ENCODE results near the gene SDF2L1. TPM values are rescaled to one million over a fixed set of nuclear protein-coding genes. Genes with fewer than 3 reads are reported as not detected.

The SDF2L1 gene, protein sequence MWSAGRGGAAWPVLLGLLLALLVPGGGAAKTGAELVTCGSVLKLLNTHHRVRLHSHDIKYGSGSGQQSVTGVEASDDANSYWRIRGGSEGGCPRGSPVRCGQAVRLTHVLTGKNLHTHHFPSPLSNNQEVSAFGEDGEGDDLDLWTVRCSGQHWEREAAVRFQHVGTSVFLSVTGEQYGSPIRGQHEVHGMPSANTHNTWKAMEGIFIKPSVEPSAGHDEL
- total RNA-seq = 31.4 and 33.0 TPM in 2 replicates

DNA sequence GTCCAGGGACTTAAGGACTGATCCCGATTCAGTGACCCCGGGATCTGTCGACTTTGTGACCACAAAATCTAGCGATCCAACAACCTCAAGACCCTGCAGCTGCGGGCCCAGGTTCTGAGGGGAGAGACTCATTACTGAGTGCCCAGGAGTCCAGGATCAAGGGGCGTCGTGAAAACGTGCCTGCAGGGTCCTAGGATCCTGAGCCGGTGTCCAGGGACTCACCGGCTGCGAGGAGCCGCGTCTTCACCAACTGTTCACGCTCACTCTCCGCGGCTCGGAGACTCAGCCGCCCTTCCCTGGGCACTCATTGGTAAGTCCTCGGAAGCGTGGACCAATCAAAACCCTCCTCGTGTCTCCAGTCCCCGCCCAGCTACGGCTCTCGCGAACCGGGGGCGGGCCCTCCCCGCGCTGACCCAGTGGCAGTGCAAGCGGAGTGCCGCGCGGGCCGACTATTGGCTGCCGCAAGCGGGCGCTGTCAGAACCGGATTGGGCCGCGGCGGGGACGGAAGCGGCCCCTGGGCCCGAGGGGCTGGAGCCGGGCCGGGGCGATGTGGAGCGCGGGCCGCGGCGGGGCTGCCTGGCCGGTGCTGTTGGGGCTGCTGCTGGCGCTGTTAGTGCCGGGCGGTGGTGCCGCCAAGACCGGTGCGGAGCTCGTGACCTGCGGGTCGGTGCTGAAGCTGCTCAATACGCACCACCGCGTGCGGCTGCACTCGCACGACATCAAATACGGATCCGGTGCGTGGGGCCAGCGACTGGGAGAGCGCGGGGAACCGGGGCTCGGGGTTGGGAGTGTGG lies at the start of gene SDF2L1:
SDF2L1 (plus strand) TSS at position 514 of the 795 bp plus-strand sequence; CDS start at position 549, 35 bp downstream.

DNA sequence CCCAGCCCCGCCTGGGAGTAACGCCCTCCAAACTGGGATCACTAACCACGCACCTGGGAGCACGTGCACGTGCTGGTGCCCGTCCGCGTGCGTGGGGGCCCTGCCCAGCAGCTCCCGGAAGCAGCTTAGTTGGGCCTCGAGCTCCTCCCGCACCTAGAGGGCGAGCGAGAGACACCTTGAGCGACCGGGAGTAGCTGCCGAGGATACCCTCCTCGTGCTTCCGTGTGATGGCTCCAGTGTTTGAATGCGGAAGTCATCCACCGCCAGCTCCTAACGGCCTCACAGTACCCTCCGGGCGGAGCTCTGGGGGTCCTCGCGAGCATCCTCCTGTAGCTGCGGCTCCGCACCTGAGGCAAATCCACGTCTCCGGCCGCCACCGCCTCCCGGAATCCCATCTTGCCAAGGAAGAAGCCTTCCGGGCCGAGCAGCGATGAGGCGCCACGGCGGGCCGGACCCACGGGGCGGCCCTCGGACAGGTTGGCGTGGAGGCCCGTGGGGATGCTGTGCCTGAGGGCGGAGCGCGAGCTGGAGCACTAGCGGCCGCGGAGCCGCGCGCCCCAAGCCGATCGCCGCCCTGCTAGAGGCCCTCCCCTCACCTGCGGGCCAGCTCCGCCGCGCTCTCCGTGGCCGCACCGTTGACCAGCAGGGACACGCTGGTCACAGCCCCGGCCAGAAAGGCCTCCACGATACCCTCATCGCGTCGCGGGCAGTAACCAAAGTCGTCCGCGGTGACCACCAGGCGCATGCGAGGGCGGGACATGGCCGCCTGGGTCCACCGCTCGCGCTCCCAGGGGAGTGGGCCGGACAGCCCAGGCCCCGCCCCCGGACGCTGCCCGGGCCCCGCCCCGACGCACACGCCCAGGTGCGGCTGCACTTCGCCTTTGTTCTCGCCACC lies 12.6 kb upstream of the SDF2L1 start, which contains the start of gene YDJC:
YDJC (minus strand) TSS at position 768 of the 895 bp plus-strand sequence; CDS start at position 760, 8 bp downstream.

DNA sequence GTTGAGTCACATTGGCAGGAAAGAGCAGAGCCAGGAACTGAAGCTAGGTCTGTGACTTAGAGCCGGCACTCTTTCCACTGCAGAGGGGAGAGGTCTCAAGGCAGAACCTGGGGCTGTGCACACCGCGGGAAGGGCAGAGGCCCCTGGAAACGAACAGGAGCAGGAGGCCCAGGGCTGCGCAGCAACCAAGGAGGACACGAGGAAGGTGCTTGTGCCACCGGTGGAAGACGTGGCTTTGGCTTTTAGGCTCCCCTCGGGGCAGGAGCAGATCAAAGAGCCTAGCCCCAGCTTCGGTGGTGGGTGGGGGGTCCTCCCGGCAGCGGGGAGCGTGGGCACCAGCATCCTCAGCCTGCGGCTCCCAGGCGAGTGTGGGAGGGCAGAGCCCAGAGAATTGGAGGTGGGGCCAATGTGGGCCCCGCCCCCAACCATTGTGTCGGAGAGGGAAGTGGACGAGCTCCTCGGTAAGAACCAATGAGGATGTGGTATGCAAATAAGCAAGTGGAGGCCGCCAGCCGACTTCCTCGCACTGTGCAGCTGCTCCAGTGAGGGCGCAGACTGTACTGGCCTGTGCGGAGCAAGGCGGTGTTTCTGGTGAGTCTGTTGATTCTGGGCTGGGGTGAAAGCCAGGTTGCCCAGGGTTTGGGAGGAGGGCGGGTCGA lies 9.7 kb upstream of the SDF2L1 start, which contains the start of gene CCDC116:
CCDC116 (plus strand) TSS at position 524 of the 659 bp plus-strand sequence. CDS start 422 bp downstream, outside the sequence.

Other genes with a start within 250 kb of the SDF2L1 start
- 2.0 and 2.7 TPM in 2 replicates for gene HIC2, start 224.9 kb upstream of the SDF2L1 start, total RNA-seq
- 0.71 and 0.74 TPM in 2 replicates for gene TMEM191C, start 174.9 kb upstream of the SDF2L1 start, total RNA-seq
- gene RIMBP3C, start 90.8 kb upstream of the SDF2L1 start, total RNA-seq = 0.14 and 0.18 TPM in 2 replicates
- 25.5 and 28.9 TPM in 2 replicates for gene UBE2L3, start 74.6 kb upstream of the SDF2L1 start, total RNA-seq
- gene YDJC, start 12.3 kb upstream of the SDF2L1 start, total RNA-seq = 9.1 and 9.4 TPM in 2 replicates
- gene CCDC116, start 9.5 kb upstream of the SDF2L1 start, total RNA-seq = 0.14 and 0.18 TPM in 2 replicates
- 13.7 and 19.1 TPM in 2 replicates for gene PPIL2, start 23.7 kb downstream of the SDF2L1 start, total RNA-seq
- gene YPEL1, start 93.5 kb downstream of the SDF2L1 start, total RNA-seq = 1.1 and 2.1 TPM in 2 replicates
- 31.0 and 33.7 TPM in 2 replicates for gene MAPK1, start 225.3 kb downstream of the SDF2L1 start, total RNA-seq

Measured in smooth muscle cell of bladder (primary cell).